ENCODE measurements around the gene MRPL14. TPM values are rescaled to one million over a fixed set of nuclear protein-coding genes. Genes with fewer than 3 reads are reported as not detected.

Gene MRPL14
- total RNA-seq, 1 experiment from 2014 or later: 69.6 TPM

DNA sequence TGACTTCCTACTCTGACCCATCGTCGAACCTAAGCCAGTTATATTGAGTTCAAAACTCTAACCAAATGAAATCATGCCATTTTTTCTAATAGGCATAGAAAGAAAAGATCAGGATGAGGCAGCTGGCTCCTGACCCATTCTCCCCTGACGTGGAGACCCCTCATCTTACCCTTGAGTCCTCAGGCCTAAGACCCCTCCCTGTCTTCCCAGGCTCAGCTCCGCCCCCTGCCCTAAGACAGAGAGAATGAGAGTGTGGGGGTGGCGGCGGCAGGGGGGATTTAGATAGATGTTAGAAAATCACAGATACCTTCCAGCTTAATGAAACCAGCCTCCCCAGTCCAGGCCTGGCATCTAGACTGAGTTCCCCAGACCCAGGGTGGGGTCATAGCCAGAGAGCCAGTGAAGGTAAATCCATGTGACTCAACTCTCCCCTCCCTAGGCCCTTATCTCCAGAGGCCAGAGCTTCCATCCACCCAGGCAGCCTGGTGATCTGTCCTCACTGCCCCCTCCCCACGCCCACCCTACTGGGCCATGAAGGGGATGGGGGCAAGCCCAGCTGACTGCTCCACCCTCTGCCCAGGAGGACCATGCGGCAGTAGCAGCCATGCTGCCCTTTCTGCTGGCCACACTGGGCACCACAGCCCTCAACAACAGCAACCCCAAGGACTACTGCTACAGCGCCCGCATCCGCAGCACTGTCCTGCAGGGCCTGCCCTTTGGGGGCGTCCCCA, 6.9 kb upstream of the MRPL14 start:
- ChIA-PET CTCF (interaction anchor here (1.0 kb wide), 1 partner anchor 123 kb away, joined by 3 read pairs; no protein-coding TSS in a partner anchor), RAD21 (ENCODE audit: low non-redundant PET in 1 of 2, low total read pairs in 2 of 2, uncharacterized antibody in 2 of 2, unreplicated experiment in 2 of 2) (no interaction called here), POLR2A (no interaction called here)
- no TSS peak for BruUV-seq (replicated peaks)
- peaks cover 16% of the 10 kb centered on the region for H3K79me2 ChIP-seq (ENCODE audit: insufficient read depth, low read length)
- H3K4me1 ChIP-seq (ENCODE audit: control insufficient read depth in 1 of 2, insufficient read depth in 2 of 2, low read length in 2 of 2): peaks cover 8 to 17% of the 10 kb centered on the region in 2 experiments; a peak in 3 of 4 replicates
- intact Hi-C loops (cut with micrococcal nuclease): no loop called here
- TF ChIP-seq EZH2phosphoT487 (IDR thresholded peaks at IDR 0.05; ENCODE audit: borderline replicate concordance) (no peak), ELF1 (IDR thresholded peaks at IDR 0.05; ENCODE audit: borderline replicate concordance, low read depth) (no peak), SRF (IDR thresholded peaks at IDR 0.05; ENCODE audit: low read depth) (no peak)
- DNase-seq (ENCODE audit: low read depth, low spot score) (no peak), ATAC-seq (no peak)
- peaks cover 0 to 7% of the 10 kb centered on the region in 2 experiments; a peak in 3 of 4 replicates for H3K36me3 ChIP-seq (ENCODE audit: control insufficient read depth in 1 of 2, insufficient read depth in 2 of 2, low read length in 2 of 2)
- H3K4me2 ChIP-seq (ENCODE audit: low read length): peak overlapping the region; percentile 35; the same call in 1 of the 2 replicates
- H3K9me2 ChIP-seq (ENCODE audit: insufficient read depth): no peaks in the 10 kb centered on the region
- H4K20me1 ChIP-seq (ENCODE audit: insufficient read depth): no peaks in the 10 kb centered on the region
- H3K27ac ChIP-seq (ENCODE audit: low read depth, low read length): no peak overlapping the region
- no peak overlapping the region for H2AFZ ChIP-seq (ENCODE audit: low read depth, low read length, poor library complexity, severe bottlenecking)
- no peaks in the 10 kb centered on the region for H3K27me3 ChIP-seq (ENCODE audit: insufficient read depth, low read length)
- no peak overlapping the region for H3K9ac ChIP-seq (ENCODE audit: low read length)
- no peaks in the 10 kb centered on the region for H3K9me3 ChIP-seq (ENCODE audit: control insufficient read depth in 1 of 2, insufficient read depth in 1 of 2, low read depth in 1 of 2, low read length in 2 of 2)
- H3K4me3 ChIP-seq (replicated peaks in 1 of 2; ENCODE audit: low read depth in 1 of 2, low read length in 2 of 2): no peak overlapping the region

GRCh38 chr6:44133003-44133931, 6.0 kb upstream of the MRPL14 start:
- Histone ChIP-seq H3K4me2 (ENCODE audit: low read length) (peak overlapping the region; percentile 35), H3K4me1 (ENCODE audit: control insufficient read depth in 1 of 2, insufficient read depth in 2 of 2, low read length in 2 of 2) (peaks cover 12 to 25% of the 10 kb centered on the region in 2 experiments; a peak in 3 of 4 replicates), H3K9me3 (ENCODE audit: control insufficient read depth in 1 of 2, insufficient read depth in 1 of 2, low read depth in 1 of 2, low read length in 2 of 2) (no peaks in the 10 kb centered on the region), H3K27me3 (ENCODE audit: insufficient read depth, low read length) (no peaks in the 10 kb centered on the region), H2AFZ (ENCODE audit: low read depth, low read length, poor library complexity, severe bottlenecking) (no peak overlapping the region), H3K9ac (ENCODE audit: low read length) (no peak overlapping the region), H3K4me3 (replicated peaks in 1 of 2; ENCODE audit: low read depth in 1 of 2, low read length in 2 of 2) (no peak overlapping the region), H3K79me2 (ENCODE audit: insufficient read depth, low read length) (peaks cover 25% of the 10 kb centered on the region), H3K36me3 (ENCODE audit: control insufficient read depth in 1 of 2, insufficient read depth in 2 of 2, low read length in 2 of 2) (peaks cover 0 to 2% of the 10 kb centered on the region in 2 experiments; a peak in 2 of 4 replicates), H3K9me2 (ENCODE audit: insufficient read depth) (no peaks in the 10 kb centered on the region), H3K27ac (ENCODE audit: low read depth, low read length) (peak overlapping the region; percentile 19; the same call in 1 of the 2 replicates), H4K20me1 (ENCODE audit: insufficient read depth) (no peaks in the 10 kb centered on the region)
- DNase-seq (ENCODE audit: low read depth, low spot score): peak; percentile 15
- RAD21 ChIA-PET (ENCODE audit: low non-redundant PET in 1 of 2, low total read pairs in 2 of 2, uncharacterized antibody in 2 of 2, unreplicated experiment in 2 of 2): no interaction called here
- intact Hi-C loops (cut with micrococcal nuclease): no loop called here
- ATAC-seq: peak; percentile 93
- CTCF ChIA-PET: interaction anchor here (1.0 kb wide), 1 partner anchor 124 kb away, joined by 3 read pairs; no protein-coding TSS in a partner anchor
- no TSS peak for BruUV-seq (replicated peaks)
- POLR2A ChIA-PET: interaction anchor here (1.5 kb wide), 1 partner anchor 90 kb away, joined by 5 read pairs; the partner anchor contains the start of gene SLC29A1
- TF ChIP-seq EZH2phosphoT487 (IDR thresholded peaks at IDR 0.05; ENCODE audit: borderline replicate concordance) (no peak), YY1 (IDR thresholded peaks at IDR 0.05; ENCODE audit: extremely low read depth, insufficient replicate concordance, low read depth, low read length) (peak; percentile 46), CEBPB (IDR thresholded peaks at IDR 0.05; ENCODE audit: low read depth) (no peak), ZFX (IDR thresholded peaks at IDR 0.05) (no peak)

Data from HCT116 (cell line).